Bronchial epithelial cell (primary cell): ENCODE measurements around the gene PDLIM7. TPM values are rescaled to one million over a fixed set of nuclear protein-coding genes. Genes with fewer than 3 reads are reported as not detected.
A peak's percentile ranks its signal among the peaks of the same experiment; 100 is the strongest.

Experiments
- DNase-seq: peaks from one replicate; pipeline ENCODE4 v3.0.0-alpha.2; 2010; ENCODE audit warnings: low read depth
- FAIRE-seq: peaks from 2 replicates; lab custom pipeline; 2011; peaks lifted over from hg19 to GRCh38; lab: Jason Lieb, UNC
- H3K27me3 ChIP-seq: 2 replicates; pipeline ENCODE4 v1.5.1; 2011; ENCODE audit warnings: low read length; ENCODE audit not compliant: control insufficient read depth, insufficient read depth
- H3K36me3 ChIP-seq: 2 replicates; pipeline ENCODE4 v1.5.1; 2011; ENCODE audit warnings: low read length; ENCODE audit not compliant: control insufficient read depth, insufficient read depth
- H3K4me3 ChIP-seq: 2 replicates; pipeline ENCODE4 v1.5.1; 2011; ENCODE audit warnings: mild to moderate bottlenecking, low read depth, low read length, control low read depth
- total RNA-seq: library from RNA; depleted of rRNA; stranded (reverse); fragments of >200 nt; gene quantifications from 2 replicates; pipeline ENCODE4 v1.2.1, GENCODE V29; 2014
- TF ChIP-seq, protein P1 (sequence below): IDR thresholded peaks from 2 replicates; pipeline ENCODE4 v1.5.1; 2011; ENCODE audit warnings: mild to moderate bottlenecking, moderate library complexity, low read length, control low read depth, inconsistent platforms; ENCODE audit not compliant: insufficient read depth, severe bottlenecking

The PDLIM7 gene
- total RNA-seq, 1 donor from 2014 or later, result 19.5 TPM

DNA sequence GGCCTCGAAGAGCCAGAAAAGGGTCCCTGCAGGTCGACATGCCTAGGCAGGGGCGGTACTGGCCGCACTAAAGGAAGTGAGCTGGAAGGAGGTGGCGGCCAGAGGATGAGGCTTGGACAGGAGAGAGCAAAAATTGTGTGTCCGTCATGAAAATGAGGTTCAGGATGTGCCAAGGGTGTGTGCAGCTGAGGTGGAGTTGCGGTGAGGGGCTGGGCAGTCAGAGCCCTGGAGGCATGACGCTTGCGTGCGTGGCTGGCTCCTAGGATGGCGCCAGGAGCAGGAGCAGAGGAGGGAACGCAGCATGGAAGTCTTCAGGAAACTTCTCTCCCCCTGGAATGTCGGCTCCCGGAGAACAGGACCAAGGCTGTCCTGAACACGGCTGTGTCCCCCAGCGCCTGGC lies 5.5 kb upstream of the PDLIM7 start:
- H3K4me3 ChIP-seq, result no peak overlapping the region
- TF ChIP-seq, protein P1, sequence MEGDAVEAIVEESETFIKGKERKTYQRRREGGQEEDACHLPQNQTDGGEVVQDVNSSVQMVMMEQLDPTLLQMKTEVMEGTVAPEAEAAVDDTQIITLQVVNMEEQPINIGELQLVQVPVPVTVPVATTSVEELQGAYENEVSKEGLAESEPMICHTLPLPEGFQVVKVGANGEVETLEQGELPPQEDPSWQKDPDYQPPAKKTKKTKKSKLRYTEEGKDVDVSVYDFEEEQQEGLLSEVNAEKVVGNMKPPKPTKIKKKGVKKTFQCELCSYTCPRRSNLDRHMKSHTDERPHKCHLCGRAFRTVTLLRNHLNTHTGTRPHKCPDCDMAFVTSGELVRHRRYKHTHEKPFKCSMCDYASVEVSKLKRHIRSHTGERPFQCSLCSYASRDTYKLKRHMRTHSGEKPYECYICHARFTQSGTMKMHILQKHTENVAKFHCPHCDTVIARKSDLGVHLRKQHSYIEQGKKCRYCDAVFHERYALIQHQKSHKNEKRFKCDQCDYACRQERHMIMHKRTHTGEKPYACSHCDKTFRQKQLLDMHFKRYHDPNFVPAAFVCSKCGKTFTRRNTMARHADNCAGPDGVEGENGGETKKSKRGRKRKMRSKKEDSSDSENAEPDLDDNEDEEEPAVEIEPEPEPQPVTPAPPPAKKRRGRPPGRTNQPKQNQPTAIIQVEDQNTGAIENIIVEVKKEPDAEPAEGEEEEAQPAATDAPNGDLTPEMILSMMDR, result no peak
- no peaks in the 10 kb centered on the region for H3K36me3 ChIP-seq
- no peaks in the 10 kb centered on the region for H3K27me3 ChIP-seq
- FAIRE-seq (no peak), DNase-seq (no peak)

DNA sequence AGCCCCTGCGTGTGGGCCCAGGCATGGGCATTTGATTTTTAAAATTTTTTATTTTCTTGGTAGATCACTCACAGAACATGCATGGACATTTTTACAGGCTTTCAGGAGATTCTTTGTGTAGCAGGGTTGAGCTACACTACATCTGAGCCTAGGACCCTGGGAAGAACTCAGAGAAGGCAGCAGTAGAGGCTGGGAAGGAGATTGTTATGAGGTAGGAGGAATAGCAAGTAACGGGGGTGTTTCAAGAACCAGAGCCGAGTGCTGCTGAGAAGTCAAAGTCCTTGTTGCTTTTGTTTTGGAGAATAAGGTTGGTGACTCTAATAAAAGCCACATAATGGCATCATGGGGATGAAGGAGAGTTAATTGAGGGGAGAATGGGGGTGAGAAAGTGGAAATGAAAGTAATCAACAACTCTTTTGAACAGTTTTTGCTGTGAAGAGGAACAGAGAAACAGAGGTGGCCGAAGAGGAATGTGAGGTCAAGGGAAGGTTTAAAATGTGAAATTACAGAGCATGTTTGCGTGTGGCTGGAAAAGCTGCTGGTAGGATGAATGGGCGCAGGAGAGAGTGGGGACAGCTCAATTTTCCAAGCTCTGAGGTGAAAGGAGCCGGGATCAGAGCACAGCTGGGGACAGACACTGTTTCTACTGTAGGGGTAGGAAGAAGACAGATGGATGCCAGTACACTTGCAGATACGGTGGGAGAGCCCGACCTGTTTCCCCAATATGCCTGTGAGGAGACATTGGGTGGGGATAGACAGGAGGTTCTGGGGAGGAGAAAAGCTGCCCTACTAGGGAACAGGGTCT lies 4.7 kb upstream of the PDLIM7 start:
- no peak for DNase-seq
- FAIRE-seq, result no peak
- no peaks in the 10 kb centered on the region for H3K36me3 ChIP-seq

GRCh38 chr5:177500685-177501522 lies 3.5 kb upstream of the PDLIM7 start:
- peak; percentile 63 for DNase-seq
- Histone ChIP-seq H3K4me3 (no peak overlapping the region), H3K27me3 (no peaks in the 10 kb centered on the region), H3K36me3 (no peaks in the 10 kb centered on the region)
- TF ChIP-seq, protein P1, result peak; percentile 96
- no peak for FAIRE-seq

More for the DNA sequence above, 4.7 kb upstream of the PDLIM7 start:
- TF ChIP-seq, protein P1, result no peak
- Histone ChIP-seq H3K27me3 (no peaks in the 10 kb centered on the region), H3K4me3 (no peak overlapping the region)

- peaks cover 3% of the 10 kb centered on the region for H3K36me3 ChIP-seq
- no peak overlapping the region for H3K4me3 ChIP-seq
- TF ChIP-seq, protein P1, result no peak
- FAIRE-seq (no peak), DNase-seq (no peak)
- no peaks in the 10 kb centered on the region for H3K27me3 ChIP-seq
These were observed 2.4 kb upstream of the PDLIM7 start for GRCh38 chr5:177499842-177500241.

- peaks cover 10% of the 10 kb centered on the region for H3K36me3 ChIP-seq
- no peaks in the 10 kb centered on the region for H3K27me3 ChIP-seq
- TF ChIP-seq, protein P1, result no peak
- peak overlapping the region; percentile 79 for H3K4me3 ChIP-seq
- no peak for FAIRE-seq
- no peak for DNase-seq
These were observed 796 bp upstream of the PDLIM7 start for GRCh38 chr5:177498013-177498787.
